ENCODE data around the gene AFDN. TPM values are rescaled to one million over a fixed set of nuclear protein-coding genes. Genes with fewer than 3 reads are reported as not detected.

AFDN gene
- total RNA-seq, 3 donors from 2014 or later (not counting 1 experiment from before 2014, with no cell fraction given), result 6.3 to 9.3 (median 7.9) TPM

DNA sequence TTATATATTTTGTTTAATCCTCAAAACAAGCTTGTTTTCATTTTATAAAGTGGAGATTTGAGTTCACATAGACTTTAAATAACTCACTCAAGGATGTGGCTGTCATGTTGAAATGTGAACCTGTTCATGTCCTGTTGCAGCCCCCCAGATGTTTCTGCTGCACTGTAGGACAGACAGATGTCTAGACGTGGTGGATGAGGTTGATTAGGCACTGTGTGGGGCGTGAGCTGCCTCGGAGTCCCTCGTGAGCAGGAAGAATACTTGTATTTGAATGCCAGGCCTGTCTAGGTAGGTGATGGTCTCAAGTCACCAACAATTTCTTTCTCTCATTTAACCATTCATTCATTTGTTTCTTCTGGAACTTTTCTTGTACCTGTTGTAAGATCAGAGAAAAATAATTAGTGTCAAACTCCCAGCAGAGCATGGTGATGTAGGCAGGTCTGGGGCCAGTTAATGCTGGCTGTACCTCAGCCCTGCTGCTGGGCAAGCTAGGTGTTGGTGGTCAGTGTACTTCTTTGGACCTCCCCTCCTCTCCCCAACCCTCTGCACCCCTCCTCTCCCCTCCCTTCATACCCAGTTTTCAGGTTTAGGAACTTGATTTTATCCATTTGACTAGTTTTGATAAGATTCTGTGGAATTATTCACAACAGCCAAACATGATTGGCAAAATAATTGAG lies 34.0 kb downstream of the AFDN start:
- intact Hi-C loops (cut with micrococcal nuclease), result no loop called here
- no peak overlapping the region for H3K27ac Mint-ChIP-seq
- H3K4me1 Mint-ChIP-seq, result no peaks in the 10 kb centered on the region
- H3K4me3 Mint-ChIP-seq, result no peak overlapping the region
- DNase-seq (no peak), ATAC-seq (no peak)
- Histone ChIP-seq H3K4me3 (ENCODE audit: low read length) (no peak overlapping the region), H3K9me3 (ENCODE audit: control insufficient read depth, insufficient read depth, low read length) (no peaks in the 10 kb centered on the region), H3K27ac (ENCODE audit: low read length) (no peak overlapping the region), H3K4me1 (ENCODE audit: control insufficient read depth, insufficient read depth, low read length) (no peaks in the 10 kb centered on the region), H3K27me3 (ENCODE audit: control insufficient read depth, insufficient read depth, low read length) (no peaks in the 10 kb centered on the region), H3K36me3 (ENCODE audit: control insufficient read depth, insufficient read depth, low read length) (no peaks in the 10 kb centered on the region)
- H3K36me3 Mint-ChIP-seq, result no peaks in the 10 kb centered on the region
- TF ChIP-seq, protein P1, sequence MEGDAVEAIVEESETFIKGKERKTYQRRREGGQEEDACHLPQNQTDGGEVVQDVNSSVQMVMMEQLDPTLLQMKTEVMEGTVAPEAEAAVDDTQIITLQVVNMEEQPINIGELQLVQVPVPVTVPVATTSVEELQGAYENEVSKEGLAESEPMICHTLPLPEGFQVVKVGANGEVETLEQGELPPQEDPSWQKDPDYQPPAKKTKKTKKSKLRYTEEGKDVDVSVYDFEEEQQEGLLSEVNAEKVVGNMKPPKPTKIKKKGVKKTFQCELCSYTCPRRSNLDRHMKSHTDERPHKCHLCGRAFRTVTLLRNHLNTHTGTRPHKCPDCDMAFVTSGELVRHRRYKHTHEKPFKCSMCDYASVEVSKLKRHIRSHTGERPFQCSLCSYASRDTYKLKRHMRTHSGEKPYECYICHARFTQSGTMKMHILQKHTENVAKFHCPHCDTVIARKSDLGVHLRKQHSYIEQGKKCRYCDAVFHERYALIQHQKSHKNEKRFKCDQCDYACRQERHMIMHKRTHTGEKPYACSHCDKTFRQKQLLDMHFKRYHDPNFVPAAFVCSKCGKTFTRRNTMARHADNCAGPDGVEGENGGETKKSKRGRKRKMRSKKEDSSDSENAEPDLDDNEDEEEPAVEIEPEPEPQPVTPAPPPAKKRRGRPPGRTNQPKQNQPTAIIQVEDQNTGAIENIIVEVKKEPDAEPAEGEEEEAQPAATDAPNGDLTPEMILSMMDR (IDR thresholded peaks at IDR 0.05), result no peak
- WGBS (ENCODE audit: insufficient coverage), result 88% methylated on average over 4 of the region's 4 CpGs
- peaks cover 8 to 33% of the 10 kb centered on the region in 2 donors for H3K27me3 Mint-ChIP-seq (ENCODE audit: low read depth in 2 of 2)
- H3K9me3 Mint-ChIP-seq, result peaks cover 2 to 3% of the 10 kb centered on the region in 2 donors

DNA sequence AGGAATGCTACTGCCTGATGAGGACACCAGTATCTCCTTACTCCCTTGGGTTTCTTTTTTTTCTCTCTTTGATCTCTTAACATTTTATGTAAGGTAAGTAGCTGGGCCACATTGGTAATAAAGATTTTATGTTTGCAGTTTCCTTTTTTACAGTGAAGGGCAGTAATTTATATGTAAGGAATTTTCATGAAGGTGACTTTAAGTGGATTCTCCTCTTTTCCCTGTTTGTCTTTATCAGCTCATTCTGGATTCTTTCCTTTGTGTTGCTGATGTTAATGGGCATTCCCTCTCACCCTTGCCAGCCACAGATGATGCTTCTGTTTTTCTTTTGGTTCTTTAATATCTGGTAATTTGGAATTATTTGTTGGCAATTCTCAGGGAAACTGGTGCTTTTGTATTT lies 34.7 kb downstream of the AFDN start:
- Histone ChIP-seq H3K9me3 (ENCODE audit: control insufficient read depth, insufficient read depth, low read length) (no peaks in the 10 kb centered on the region), H3K4me1 (ENCODE audit: control insufficient read depth, insufficient read depth, low read length) (no peaks in the 10 kb centered on the region), H3K27me3 (ENCODE audit: control insufficient read depth, insufficient read depth, low read length) (no peaks in the 10 kb centered on the region), H3K36me3 (ENCODE audit: control insufficient read depth, insufficient read depth, low read length) (no peaks in the 10 kb centered on the region), H3K4me3 (ENCODE audit: low read length) (no peak overlapping the region), H3K27ac (ENCODE audit: low read length) (no peak overlapping the region)
- TF ChIP-seq, protein P1 (IDR thresholded peaks at IDR 0.05), result no peak
- ATAC-seq, result no peak
- no peaks in the 10 kb centered on the region for H3K4me1 Mint-ChIP-seq
- no peak overlapping the region for H3K4me3 Mint-ChIP-seq
- H3K27me3 Mint-ChIP-seq (ENCODE audit: low read depth in 2 of 2), result peaks cover 8 to 33% of the 10 kb centered on the region in 2 donors
- H3K36me3 Mint-ChIP-seq, result no peaks in the 10 kb centered on the region
- intact Hi-C loops (cut with micrococcal nuclease), result no loop called here
- no peak for DNase-seq
- H3K27ac Mint-ChIP-seq, result no peak overlapping the region
- peaks cover 2 to 3% of the 10 kb centered on the region in 2 donors for H3K9me3 Mint-ChIP-seq

DNA sequence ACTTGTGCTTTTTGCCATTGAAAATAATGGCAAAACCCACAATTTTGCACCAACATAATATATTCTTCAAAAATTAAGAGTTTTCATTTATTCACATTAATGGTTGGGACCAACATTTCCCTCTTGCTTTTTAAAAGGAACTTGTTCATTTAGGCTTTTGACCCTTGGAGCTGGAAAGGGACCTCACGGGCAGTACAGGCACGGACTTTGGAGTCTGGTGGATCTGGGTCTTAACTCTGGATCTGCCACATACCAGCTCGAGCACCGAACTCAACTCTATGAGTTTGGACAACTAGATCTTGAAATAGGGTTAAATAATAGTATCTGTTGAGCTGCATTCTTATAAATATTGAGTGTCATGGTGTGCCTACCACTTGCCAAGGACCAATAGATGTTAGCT lies 37.2 kb downstream of the AFDN start:
- Mint-ChIP-seq H3K9me3 (no peaks in the 10 kb centered on the region), H3K27me3 (ENCODE audit: low read depth in 2 of 2) (peaks cover 0 to 23% of the 10 kb centered on the region in 2 donors), H3K4me1 (no peaks in the 10 kb centered on the region), H3K4me3 (no peak overlapping the region), H3K27ac (no peak overlapping the region), H3K36me3 (no peaks in the 10 kb centered on the region)
- intact Hi-C loops (cut with micrococcal nuclease), result no loop called here
- no peaks in the 10 kb centered on the region for H3K27me3 ChIP-seq (ENCODE audit: control insufficient read depth, insufficient read depth, low read length)
- H3K4me3 ChIP-seq (ENCODE audit: low read length), result no peak overlapping the region
- H3K27ac ChIP-seq (ENCODE audit: low read length), result no peak overlapping the region
- TF ChIP-seq, protein P1 (IDR thresholded peaks at IDR 0.05), result no peak
- no peak for DNase-seq
- 92% methylated on average over 4 of the region's 4 CpGs for WGBS (ENCODE audit: insufficient coverage)
- H3K9me3 ChIP-seq (ENCODE audit: control insufficient read depth, insufficient read depth, low read length), result no peaks in the 10 kb centered on the region
- no peaks in the 10 kb centered on the region for H3K36me3 ChIP-seq (ENCODE audit: control insufficient read depth, insufficient read depth, low read length)
- H3K4me1 ChIP-seq (ENCODE audit: control insufficient read depth, insufficient read depth, low read length), result no peaks in the 10 kb centered on the region
- no peak for ATAC-seq

DNA sequence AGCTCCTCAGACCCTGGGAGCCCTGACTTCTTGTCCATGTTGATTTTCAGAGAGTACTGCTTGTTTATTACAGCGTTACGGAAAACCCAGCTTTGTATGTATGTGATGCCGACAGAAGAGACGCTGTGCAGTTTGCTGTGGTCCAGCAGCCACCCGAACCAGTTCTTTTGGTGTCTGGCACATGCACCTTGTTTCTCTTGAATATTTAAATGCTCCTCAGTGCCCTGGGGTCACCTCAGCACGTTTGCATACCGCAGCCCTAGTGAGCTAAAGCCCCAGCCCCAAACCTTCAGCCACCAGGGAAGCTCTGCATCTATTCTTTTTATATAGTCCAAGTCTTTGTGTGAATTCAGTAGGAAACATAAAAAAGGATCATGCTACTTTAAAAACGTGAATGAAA lies 39.9 kb downstream of the AFDN start:
- DNase-seq (no peak), ATAC-seq (no peak)
- TF ChIP-seq, protein P1 (IDR thresholded peaks at IDR 0.05), result no peak
- no peak overlapping the region for H3K4me3 ChIP-seq (ENCODE audit: low read length)
- Mint-ChIP-seq H3K36me3 (no peaks in the 10 kb centered on the region), H3K27ac (no peak overlapping the region), H3K4me3 (no peak overlapping the region), H3K4me1 (no peaks in the 10 kb centered on the region), H3K27me3 (ENCODE audit: low read depth in 2 of 2) (peaks cover 0 to 4% of the 10 kb centered on the region in 2 donors), H3K9me3 (no peaks in the 10 kb centered on the region)
- intact Hi-C loops (cut with micrococcal nuclease), result no loop called here
- no peak overlapping the region for H3K27ac ChIP-seq (ENCODE audit: low read length)
- no peaks in the 10 kb centered on the region for H3K9me3 ChIP-seq (ENCODE audit: control insufficient read depth, insufficient read depth, low read length)
- H3K36me3 ChIP-seq (ENCODE audit: control insufficient read depth, insufficient read depth, low read length), result no peaks in the 10 kb centered on the region
- no peaks in the 10 kb centered on the region for H3K27me3 ChIP-seq (ENCODE audit: control insufficient read depth, insufficient read depth, low read length)
- WGBS (ENCODE audit: insufficient coverage), result 88% methylated on average over 8 of the region's 8 CpGs
- no peaks in the 10 kb centered on the region for H3K4me1 ChIP-seq (ENCODE audit: control insufficient read depth, insufficient read depth, low read length)

Data from natural killer cell (primary cell).